Fibroblast of lung (primary cell): ENCODE results near the gene CCDC141.

Experiments
- EZH2 ChIP-seq: IDR thresholded peaks from 2 replicates; pipeline ENCODE4 v1.5.1; 2012; ENCODE audit warnings: low read length, control low read depth, mild to moderate bottlenecking; ENCODE audit errors: missing control alignments
- TF ChIP-seq, protein P1 (sequence below), 2 donors: IDR thresholded peaks in 1 of 2; conservative IDR thresholded peaks in 1 of 2; 1 replicate in 1 of 2; 2 replicates in 1 of 2; pipeline ENCODE4 v1.5.1; 2011 to 2012; ENCODE audit warnings: low read length in 2 of 2, control low read depth in 1 of 2, inconsistent platforms in 1 of 2, low read depth in 1 of 2, mild to moderate bottlenecking in 1 of 2

DNA sequence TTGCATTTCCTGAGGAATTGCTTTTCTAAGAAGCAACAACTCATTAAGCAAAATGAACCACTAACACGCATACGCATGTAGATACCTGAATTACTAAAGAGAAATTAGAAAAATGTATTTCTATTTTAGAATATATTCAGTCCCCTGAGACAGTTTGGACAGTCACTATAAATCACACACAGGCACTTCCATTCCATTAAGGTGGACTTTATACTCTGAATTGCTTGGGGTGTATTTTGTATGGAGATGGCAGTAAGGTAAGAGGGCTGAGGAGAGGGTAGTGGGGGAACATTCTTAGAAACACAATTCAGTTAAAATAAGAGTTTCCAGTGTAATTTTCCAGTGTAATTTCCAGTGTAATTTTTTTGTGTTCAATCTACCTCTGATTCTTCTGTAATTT lies 1.8 kb downstream of the CCDC141 start:
- TF ChIP-seq EZH2 = no peak
- TF ChIP-seq, protein P1, sequence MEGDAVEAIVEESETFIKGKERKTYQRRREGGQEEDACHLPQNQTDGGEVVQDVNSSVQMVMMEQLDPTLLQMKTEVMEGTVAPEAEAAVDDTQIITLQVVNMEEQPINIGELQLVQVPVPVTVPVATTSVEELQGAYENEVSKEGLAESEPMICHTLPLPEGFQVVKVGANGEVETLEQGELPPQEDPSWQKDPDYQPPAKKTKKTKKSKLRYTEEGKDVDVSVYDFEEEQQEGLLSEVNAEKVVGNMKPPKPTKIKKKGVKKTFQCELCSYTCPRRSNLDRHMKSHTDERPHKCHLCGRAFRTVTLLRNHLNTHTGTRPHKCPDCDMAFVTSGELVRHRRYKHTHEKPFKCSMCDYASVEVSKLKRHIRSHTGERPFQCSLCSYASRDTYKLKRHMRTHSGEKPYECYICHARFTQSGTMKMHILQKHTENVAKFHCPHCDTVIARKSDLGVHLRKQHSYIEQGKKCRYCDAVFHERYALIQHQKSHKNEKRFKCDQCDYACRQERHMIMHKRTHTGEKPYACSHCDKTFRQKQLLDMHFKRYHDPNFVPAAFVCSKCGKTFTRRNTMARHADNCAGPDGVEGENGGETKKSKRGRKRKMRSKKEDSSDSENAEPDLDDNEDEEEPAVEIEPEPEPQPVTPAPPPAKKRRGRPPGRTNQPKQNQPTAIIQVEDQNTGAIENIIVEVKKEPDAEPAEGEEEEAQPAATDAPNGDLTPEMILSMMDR (conservative IDR thresholded peaks at IDR 0.05 in 1 of 2, IDR thresholded peaks at IDR 0.05 in 1 of 2; ENCODE audit: low read depth in 1 of 2, low read length in 2 of 2) = no peak
